Measurements from ENCODE around the gene PPP2R3B. TPM values are rescaled to one million over a fixed set of nuclear protein-coding genes. Genes with fewer than 3 reads are reported as not detected.

PPP2R3B gene
- total and polyA plus RNA-seq, 8 donors: 5.0 to 38.8 (median 6.9) TPM

- H3K36me3 ChIP-seq: peaks cover 0 to 4% (median 0%) of the 10 kb centered on the region in 3 donors
- FAIRE-seq: no peak
- H3K9me3 ChIP-seq: no peaks in the 10 kb centered on the region
These were observed 31.2 kb downstream of the PPP2R3B start for GRCh38 chrX:355329-356050.

GRCh38 chrX:353566-354535, 32.9 kb downstream of the PPP2R3B start:
- Histone ChIP-seq H3K4me3 (no peak overlapping the region), H3K27ac (no peak overlapping the region), H3K27me3 (no peaks in the 10 kb centered on the region), H3K9me3 (no peaks in the 10 kb centered on the region), H3K36me3 (no peaks in the 10 kb centered on the region), H3K4me1 (no peaks in the 10 kb centered on the region)
- TF ChIP-seq CTCF (IDR thresholded peaks at IDR 0.05): no peak
- FAIRE-seq (no peak), ATAC-seq (no peak), DNase-seq (peak in 2 of 6 donors; percentile 30 to 63)
- WGBS, 2 donors: 95 to 96% methylated on average over 39 of the region's 39 CpGs
- intact Hi-C loops (cut with DNase I): no loop called here

More at GRCh38 chrX:355329-356050, 31.2 kb downstream of the PPP2R3B start:
- DNase-seq (peak in 1 of 6 donors; percentile 30), ATAC-seq (no peak)
- TF ChIP-seq CTCF (IDR thresholded peaks at IDR 0.05): no peak
- Histone ChIP-seq H3K4me3 (no peak overlapping the region), H3K4me1 (no peaks in the 10 kb centered on the region), H3K27me3 (no peaks in the 10 kb centered on the region), H3K27ac (no peak overlapping the region)
- WGBS, 2 donors: 92 to 93% methylated on average over 35 of the region's 35 CpGs
- intact Hi-C loops (cut with DNase I): no loop called here

GRCh38 chrX:352582-353314, 34.0 kb downstream of the PPP2R3B start:
- Histone ChIP-seq H3K9me3 (no peaks in the 10 kb centered on the region), H3K27ac (no peak overlapping the region), H3K27me3 (no peaks in the 10 kb centered on the region), H3K4me3 (no peak overlapping the region), H3K36me3 (no peaks in the 10 kb centered on the region), H3K4me1 (no peaks in the 10 kb centered on the region)
- intact Hi-C loops (cut with DNase I): no loop called here
- FAIRE-seq: no peak
- WGBS, 2 donors: 95 to 98% methylated on average over 35 to 39 of the region's 39 CpGs
- no peak for ATAC-seq
- TF ChIP-seq CTCF (IDR thresholded peaks at IDR 0.05): no peak
- DNase-seq: peak in 1 of 6 donors; percentile 49

- Histone ChIP-seq H3K9me3 (no peaks in the 10 kb centered on the region), H3K36me3 (no peaks in the 10 kb centered on the region), H3K27ac (no peak overlapping the region), H3K27me3 (no peaks in the 10 kb centered on the region), H3K4me3 (no peak overlapping the region), H3K4me1 (no peaks in the 10 kb centered on the region)
- intact Hi-C loops (cut with DNase I): no loop called here
- no peak for TF ChIP-seq CTCF (IDR thresholded peaks at IDR 0.05)
- DNase-seq (peak in 1 of 6 donors; percentile 45), ATAC-seq (no peak), FAIRE-seq (no peak)
- WGBS, 2 donors: 95 to 96% methylated on average over 27 of the region's 27 CpGs
These were observed 34.5 kb downstream of the PPP2R3B start for GRCh38 chrX:352181-352580.
